Stimulated activated effector memory CD8-positive, alpha-beta T cell treated with anti-CD3 and anti-CD28 coated beads, Interleukin-12 subunit alpha, Interleukin-12 subunit beta, amount 100 ng/mL, for 72 hours (primary cell): ENCODE data around the gene GNAI1.
A peak's percentile ranks its signal among the peaks of the same experiment; 100 is the strongest.
"Not testable (repeated sequence)": the region's sequence is repeated elsewhere in the genome, so short reads cannot be mapped to it uniquely, and the experiment has no call there.

Experiments used
- ATAC-seq: fragments of 150-1000 bp; cut with Tn5 transposase; 2 replicates; pipeline ENCODE4 v1.10.0; 2021
- DNase-seq, 2 donors: peaks; one replicate each; pipeline ENCODE4 v3.0.0; 2021 to 2022; ENCODE audit warnings: low spot score in 2 of 2
- H3K27ac Mint-ChIP-seq: one replicate; pipeline ENCODE4 v1.8.0; 2022; ENCODE audit warnings: mild to moderate bottlenecking, mixed read lengths
- H3K36me3 Mint-ChIP-seq: one replicate; pipeline ENCODE4 v1.8.0; 2022; ENCODE audit warnings: mild to moderate bottlenecking, mixed read lengths
- H3K4me1 Mint-ChIP-seq: one replicate; pipeline ENCODE4 v1.8.0; 2022; ENCODE audit warnings: mixed read lengths
- H3K4me3 Mint-ChIP-seq: one replicate; pipeline ENCODE4 v1.8.0; 2022; ENCODE audit warnings: mild to moderate bottlenecking, mixed read lengths
- H3K9me3 Mint-ChIP-seq: one replicate; pipeline ENCODE4 v1.8.0; 2022; ENCODE audit warnings: mixed read lengths

GNAI1 gene

DNA sequence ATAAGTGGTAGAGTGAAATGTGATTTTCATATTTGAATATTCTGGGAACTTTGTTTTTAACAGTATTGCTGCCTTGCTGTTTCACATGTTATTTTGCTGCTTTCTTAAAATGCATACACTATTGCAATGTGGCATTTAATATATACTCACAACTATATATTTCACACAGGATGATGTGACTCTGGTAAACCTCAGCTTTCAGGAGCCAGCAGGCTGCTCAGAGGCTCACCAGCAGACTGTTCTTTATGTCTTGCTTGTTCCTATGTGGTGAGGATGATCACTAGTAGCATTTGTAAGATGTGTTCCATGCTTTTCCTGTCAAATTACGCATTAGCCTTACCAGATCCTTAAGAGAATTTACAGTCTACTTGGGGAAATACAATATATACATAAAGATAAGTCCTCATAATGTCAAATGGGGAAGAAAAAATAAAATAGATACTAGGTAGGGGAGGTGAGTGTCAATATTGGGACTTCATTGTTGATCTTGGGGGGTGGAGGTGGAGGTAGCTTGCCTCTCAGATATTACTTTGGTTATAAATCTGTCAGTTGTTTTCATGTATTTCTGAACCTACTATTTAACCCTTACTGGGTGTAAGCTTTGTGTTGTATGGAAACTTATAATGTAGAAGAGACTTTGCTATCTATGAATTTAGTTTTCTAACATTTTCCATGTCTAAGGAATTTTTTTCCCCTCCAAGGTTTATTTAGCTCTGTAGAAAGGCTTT lies 8.4 kb downstream of the GNAI1 start:
- ATAC-seq: no peak
- no peaks in the 10 kb centered on the region for H3K4me1 Mint-ChIP-seq
- no peak overlapping the region for H3K27ac Mint-ChIP-seq
- H3K36me3 Mint-ChIP-seq: no peaks in the 10 kb centered on the region
- DNase-seq: no peak
- no peak overlapping the region for H3K4me3 Mint-ChIP-seq
- peaks cover 16% of the 10 kb centered on the region for H3K9me3 Mint-ChIP-seq

DNA sequence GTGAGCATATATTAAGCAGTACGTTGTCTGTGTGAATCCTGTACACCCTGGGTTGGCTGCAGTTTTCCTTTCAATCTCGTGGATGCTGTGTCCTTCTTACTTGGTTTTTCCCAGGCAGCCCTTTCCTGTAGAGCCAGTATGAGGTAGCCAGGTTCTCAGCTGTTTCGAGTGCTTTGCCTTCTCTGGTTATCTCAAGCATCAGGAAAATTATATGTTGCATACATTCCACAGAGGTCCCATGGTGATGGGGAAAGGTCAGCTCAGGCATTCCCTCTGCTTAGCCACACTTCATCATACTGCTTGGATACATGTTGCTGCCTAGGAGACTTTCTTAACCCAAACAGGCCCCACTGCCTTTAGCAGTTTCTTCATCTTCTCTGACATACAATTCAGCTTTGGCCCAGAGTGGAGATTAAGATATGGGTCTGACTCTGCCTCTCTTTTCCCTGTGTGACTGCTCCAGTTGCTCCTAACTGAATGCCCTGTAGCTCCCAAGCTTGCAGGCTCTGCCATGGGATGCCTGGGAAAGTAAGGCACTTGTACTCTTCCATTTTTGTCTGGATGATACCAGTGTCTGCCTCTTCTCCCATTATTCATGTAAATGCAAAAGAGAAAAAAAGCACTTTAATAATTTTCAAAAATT lies 11.3 kb downstream of the GNAI1 start:
- no peak overlapping the region for H3K4me3 Mint-ChIP-seq
- no peaks in the 10 kb centered on the region for H3K4me1 Mint-ChIP-seq
- no peak overlapping the region for H3K27ac Mint-ChIP-seq
- H3K9me3 Mint-ChIP-seq: peaks cover 15% of the 10 kb centered on the region
- ATAC-seq: no peak
- no peaks in the 10 kb centered on the region for H3K36me3 Mint-ChIP-seq
- no peak for DNase-seq

DNA sequence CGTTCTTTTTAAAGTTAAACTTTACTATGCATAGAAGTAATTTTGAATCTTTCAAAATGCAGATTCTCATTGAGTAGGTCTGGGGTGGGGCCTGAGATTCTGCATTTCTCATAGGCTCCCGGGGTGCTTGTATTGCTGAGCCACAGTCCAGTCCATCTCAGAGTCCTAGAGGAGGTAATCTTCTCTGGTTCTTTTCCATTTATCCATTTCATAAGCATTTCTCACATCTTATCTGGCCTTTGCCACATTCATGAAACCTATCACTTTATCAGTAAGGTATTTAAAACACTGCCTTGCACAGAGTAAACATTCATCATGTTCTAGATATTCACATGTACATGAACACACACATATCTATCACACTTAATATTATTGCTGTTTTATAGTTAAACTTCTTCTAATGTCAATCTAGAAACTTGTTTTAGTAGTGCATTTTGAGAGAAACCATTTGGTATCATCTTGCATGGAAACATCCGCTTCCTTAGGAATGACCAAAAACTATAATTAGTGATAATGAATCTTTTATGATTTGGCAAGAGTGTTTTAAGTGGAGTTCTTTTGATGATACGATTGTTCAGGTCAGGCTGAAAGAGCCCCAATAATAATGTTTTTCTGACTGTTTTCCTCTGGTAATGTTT lies 12.0 kb downstream of the GNAI1 start:
- H3K36me3 Mint-ChIP-seq: no peaks in the 10 kb centered on the region
- H3K4me1 Mint-ChIP-seq: no peaks in the 10 kb centered on the region
- H3K9me3 Mint-ChIP-seq: peaks cover 13% of the 10 kb centered on the region
- H3K27ac Mint-ChIP-seq: no peak overlapping the region
- ATAC-seq: no peak
- no peak for DNase-seq
- no peak overlapping the region for H3K4me3 Mint-ChIP-seq

DNA sequence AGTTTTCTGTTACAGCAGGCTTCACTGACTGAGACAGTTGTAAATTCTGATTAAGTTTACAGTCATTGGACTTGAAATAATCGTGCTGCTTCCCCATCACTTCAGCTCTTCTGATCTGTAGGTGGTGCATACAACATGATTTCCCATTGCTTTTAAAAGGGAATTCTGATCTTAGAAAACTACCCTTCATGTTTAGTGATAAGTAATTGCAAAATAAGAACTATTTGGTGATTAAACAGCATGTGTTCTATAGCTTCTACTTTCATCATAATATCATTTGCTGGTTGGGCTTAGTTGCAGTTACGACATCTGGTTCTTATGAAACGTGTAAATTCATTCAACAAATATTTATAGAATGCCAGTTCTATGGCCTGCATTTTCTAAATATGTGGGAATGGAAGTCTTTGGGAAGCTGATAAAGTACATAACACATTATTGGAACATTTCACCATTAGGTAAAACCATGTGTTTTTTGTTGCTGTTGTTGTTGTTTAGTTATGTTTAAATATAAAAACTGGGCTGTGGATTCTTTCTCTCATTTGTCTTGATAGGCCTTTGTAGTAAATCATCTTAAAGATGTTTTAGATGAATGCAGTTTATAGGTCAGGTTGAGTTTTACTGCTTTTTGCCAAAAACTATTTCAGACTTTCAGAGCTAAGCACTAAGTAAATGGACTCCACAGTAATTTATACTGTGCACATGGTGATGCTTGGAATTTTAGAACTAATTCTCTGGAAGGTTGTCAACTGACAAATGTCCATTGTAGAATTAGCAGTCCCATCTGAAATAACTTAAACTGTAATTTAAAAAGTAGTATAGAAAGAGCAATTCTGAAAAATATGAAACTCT lies 13.1 kb downstream of the GNAI1 start:
- no peak overlapping the region for H3K4me3 Mint-ChIP-seq
- H3K36me3 Mint-ChIP-seq: no peaks in the 10 kb centered on the region
- peaks cover 9% of the 10 kb centered on the region for H3K9me3 Mint-ChIP-seq
- DNase-seq (no peak), ATAC-seq (no peak)
- no peaks in the 10 kb centered on the region for H3K4me1 Mint-ChIP-seq
- H3K27ac Mint-ChIP-seq: no peak overlapping the region

DNA sequence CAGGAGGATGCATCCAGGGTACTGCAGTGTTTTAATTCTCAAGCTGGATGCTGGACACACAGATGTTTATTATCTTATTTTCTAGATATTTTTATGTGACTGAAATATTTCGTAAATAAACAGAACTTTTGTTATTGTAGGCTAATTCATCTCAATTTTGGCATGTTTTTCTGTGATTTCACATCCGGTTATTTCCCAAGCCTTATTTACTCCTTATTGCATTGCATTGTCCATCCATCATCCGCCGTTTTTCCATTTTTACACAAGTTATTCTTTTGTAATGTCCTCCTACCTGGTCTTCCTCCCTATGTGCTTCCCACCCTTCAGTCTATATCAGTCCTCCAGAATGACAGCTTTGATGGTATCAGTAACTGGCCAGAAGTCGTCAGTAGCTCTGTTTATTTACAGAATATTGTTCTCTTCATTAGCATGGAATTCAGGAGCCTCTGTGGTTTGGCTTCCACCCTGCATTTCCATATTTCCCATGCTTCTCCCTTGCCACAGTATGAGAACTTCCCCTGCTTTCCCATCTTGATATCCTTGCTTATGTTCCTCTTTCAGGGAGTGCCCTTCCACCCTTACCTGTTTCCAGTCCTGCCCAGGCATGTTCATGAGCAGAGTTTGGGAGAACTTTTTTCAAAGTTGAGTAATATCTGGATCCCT lies 16.1 kb downstream of the GNAI1 start:
- ATAC-seq: no peak
- H3K4me1 Mint-ChIP-seq: no peaks in the 10 kb centered on the region
- H3K36me3 Mint-ChIP-seq: no peaks in the 10 kb centered on the region
- no peak overlapping the region for H3K4me3 Mint-ChIP-seq
- H3K27ac Mint-ChIP-seq: no peak overlapping the region
- peaks cover 9% of the 10 kb centered on the region for H3K9me3 Mint-ChIP-seq
- DNase-seq: no peak

DNA sequence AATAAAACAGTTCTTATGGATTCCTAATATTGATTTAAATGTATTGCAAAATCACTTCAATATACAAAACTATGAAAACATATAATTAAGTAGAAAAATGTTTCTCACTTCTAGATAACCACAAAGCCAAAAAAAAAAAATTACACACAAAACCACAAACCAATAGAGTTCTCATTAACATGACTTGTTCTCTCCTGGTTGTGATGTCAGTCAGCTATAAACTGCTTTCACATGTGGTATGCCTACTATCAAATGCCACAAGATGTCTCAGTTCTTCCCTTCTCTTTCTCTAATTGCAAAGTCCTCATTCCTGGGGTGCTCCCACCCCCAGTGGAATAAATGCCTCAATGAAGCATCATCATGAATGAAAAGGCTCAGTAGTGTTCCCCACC lies 16.6 kb downstream of the GNAI1 start:
- peaks cover 6% of the 10 kb centered on the region for H3K9me3 Mint-ChIP-seq
- H3K27ac Mint-ChIP-seq: no peak overlapping the region
- H3K36me3 Mint-ChIP-seq: no peaks in the 10 kb centered on the region
- no peak overlapping the region for H3K4me3 Mint-ChIP-seq
- ATAC-seq (peak; percentile 44), DNase-seq (no peak)
- H3K4me1 Mint-ChIP-seq: no peaks in the 10 kb centered on the region

DNA sequence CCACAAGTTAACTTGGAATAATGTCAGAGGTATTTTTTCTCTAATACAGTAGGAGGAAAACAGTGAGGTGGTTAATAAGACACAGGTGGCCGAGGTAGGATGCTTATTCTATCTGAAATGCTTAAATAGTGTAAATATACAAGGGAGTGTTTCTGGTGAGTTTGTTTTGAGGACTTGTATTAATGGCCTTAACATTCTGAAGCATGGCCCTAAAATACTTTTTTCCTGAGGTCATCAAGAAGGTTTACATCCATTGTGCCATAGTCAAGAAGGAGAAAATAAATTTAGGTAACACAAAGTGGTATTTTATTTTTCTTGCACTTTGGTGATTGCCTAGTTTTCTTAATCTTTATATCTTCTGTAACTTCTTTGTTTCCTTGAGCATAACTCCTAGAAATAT lies 18.8 kb downstream of the GNAI1 start:
- peaks cover 7% of the 10 kb centered on the region for H3K9me3 Mint-ChIP-seq
- ATAC-seq (no peak), DNase-seq (no peak)
- H3K27ac Mint-ChIP-seq: no peak overlapping the region
- no peak overlapping the region for H3K4me3 Mint-ChIP-seq
- no peaks in the 10 kb centered on the region for H3K36me3 Mint-ChIP-seq
- no peaks in the 10 kb centered on the region for H3K4me1 Mint-ChIP-seq

- ATAC-seq (no peak), DNase-seq (no peak)
- Mint-ChIP-seq H3K4me1 (no peaks in the 10 kb centered on the region), H3K27ac (no peak overlapping the region), H3K36me3 (no peaks in the 10 kb centered on the region), H3K4me3 (no peak overlapping the region), H3K9me3 (peaks cover 9% of the 10 kb centered on the region)
These were observed 20.2 kb downstream of the GNAI1 start for GRCh38 chr7:80154656-80155333.

DNA sequence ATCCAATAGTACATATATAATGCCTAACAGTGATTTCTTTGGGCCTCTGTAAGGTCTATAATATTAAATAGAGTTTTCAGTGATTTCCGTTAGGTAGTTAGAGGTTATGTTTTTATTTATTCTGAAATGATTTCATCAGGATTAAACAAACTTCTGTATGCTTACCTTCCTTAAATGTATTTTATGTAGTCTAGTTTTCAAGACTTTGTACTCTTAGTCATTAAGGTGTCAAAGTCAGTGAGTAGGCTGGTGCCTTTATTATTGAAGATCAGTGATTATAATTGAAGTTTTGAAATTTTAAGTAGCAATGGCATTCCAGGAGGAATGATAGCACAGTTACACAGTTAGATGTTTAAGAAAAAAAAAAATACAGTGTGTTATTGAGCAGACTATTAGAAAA lies 20.7 kb downstream of the GNAI1 start:
- ATAC-seq (no peak), DNase-seq (no peak)
- H3K4me1 Mint-ChIP-seq: no peaks in the 10 kb centered on the region
- H3K27ac Mint-ChIP-seq: no peak overlapping the region
- H3K36me3 Mint-ChIP-seq: no peaks in the 10 kb centered on the region
- H3K4me3 Mint-ChIP-seq: no peak overlapping the region
- peaks cover 7% of the 10 kb centered on the region for H3K9me3 Mint-ChIP-seq

DNA sequence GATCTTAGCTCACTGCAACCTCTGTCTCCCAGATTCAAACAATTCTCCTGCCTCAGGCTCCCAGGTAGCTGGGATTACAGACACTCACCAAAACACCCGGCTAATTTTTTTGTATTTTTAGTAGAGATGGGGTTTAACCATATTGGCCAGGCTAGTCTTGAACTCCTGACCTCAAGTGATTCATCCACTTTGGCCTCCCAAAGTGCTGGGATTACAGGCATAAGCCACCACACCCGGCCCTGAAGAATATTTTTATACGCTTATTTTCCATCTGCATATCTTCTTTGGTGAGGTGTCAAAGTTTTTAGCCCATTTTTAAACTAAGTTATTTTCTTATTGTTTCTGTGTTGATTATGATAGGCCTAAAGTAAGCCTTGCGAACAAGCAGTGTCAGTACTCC lies 23.1 kb downstream of the GNAI1 start:
- not testable (repeated sequence) for H3K27ac Mint-ChIP-seq, H3K9me3 Mint-ChIP-seq, H3K4me3 Mint-ChIP-seq, H3K36me3 Mint-ChIP-seq, H3K4me1 Mint-ChIP-seq, DNase-seq, ATAC-seq

- H3K27ac Mint-ChIP-seq: no peak overlapping the region
- H3K9me3 Mint-ChIP-seq: peaks cover 8% of the 10 kb centered on the region
- ATAC-seq: no peak
- no peak for DNase-seq
- no peaks in the 10 kb centered on the region for H3K36me3 Mint-ChIP-seq
- no peaks in the 10 kb centered on the region for H3K4me1 Mint-ChIP-seq
- no peak overlapping the region for H3K4me3 Mint-ChIP-seq
These were observed 25.2 kb downstream of the GNAI1 start for GRCh38 chr7:80159802-80160201.

DNA sequence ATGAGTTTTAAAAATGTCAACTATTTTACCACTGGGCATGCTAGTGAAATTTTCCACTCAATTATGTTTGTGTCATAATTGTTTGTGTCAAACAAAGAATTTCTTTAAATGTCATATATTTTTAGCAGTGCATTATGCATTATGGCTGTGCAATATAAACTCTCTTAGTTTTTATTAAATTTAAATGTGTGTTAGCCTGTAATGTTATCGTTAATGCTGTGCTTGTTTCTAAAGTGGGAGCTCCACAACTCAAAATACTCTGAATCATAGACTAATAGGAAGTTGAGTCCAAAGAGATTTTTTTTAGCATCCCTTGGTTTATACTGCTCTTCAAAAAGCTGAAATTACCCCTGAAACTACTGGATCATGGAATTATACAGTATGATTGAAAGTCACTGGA lies 26.8 kb downstream of the GNAI1 start:
- Mint-ChIP-seq H3K9me3 (peaks cover 8% of the 10 kb centered on the region), H3K27ac (no peak overlapping the region), H3K4me1 (no peaks in the 10 kb centered on the region), H3K36me3 (no peaks in the 10 kb centered on the region), H3K4me3 (no peak overlapping the region)
- ATAC-seq (no peak), DNase-seq (no peak)

GRCh38 chr7:80165177-80165576 lies 30.5 kb downstream of the GNAI1 start:
- Mint-ChIP-seq H3K27ac (no peak overlapping the region), H3K4me3 (no peak overlapping the region), H3K9me3 (peaks cover 12% of the 10 kb centered on the region), H3K4me1 (no peaks in the 10 kb centered on the region), H3K36me3 (no peaks in the 10 kb centered on the region)
- no peak for DNase-seq
- ATAC-seq: no peak

DNA sequence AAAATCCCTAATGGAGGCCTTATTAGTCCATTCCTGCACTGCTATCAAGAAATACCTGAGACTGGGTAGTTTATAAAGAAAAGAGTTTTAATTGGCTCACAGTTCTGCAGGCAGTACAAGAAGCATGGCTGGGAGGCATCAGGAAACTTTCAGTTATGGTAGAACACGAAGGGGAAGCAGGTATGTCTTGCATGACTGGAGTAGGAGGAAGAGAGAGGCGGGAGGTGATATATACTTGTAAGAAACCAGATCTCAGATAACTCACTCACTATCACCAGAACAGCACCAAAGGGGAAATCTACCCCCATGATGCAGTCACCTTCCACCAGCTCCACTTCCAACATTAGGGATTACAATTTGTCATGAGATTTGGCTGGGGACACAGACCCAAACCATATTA lies 35.8 kb downstream of the GNAI1 start:
- Mint-ChIP-seq H3K4me3 (no peak overlapping the region), H3K4me1 (no peaks in the 10 kb centered on the region), H3K9me3 (peaks cover 18% of the 10 kb centered on the region), H3K36me3 (no peaks in the 10 kb centered on the region), H3K27ac (no peak overlapping the region)
- ATAC-seq (no peak), DNase-seq (no peak)
